Upper lobe of left lung (tissue), 6 donors: ENCODE data around the gene MRPL9. TPM values are rescaled to one million over a fixed set of nuclear protein-coding genes. Genes with fewer than 3 reads are reported as not detected.

Experiments used
- ATAC-seq, 2 donors: fragments of 200-7000 bp; cut with Tn5 transposase; one replicate each; pipeline ENCODE4 v1.9.1; 2022; ENCODE audit warnings: mild to moderate bottlenecking in 2 of 2, moderate library complexity in 2 of 2; ENCODE audit not compliant: low FRiP score in 2 of 2
- DNase-seq, 2 donors: peaks; one replicate each; pipeline ENCODE4 v3.0.0-alpha.2; 2019 to 2020
- H3K27ac ChIP-seq, 4 donors: fragments of 200-600 bp; sonication (generic); one replicate each; pipeline ENCODE4 v1.5.1; 2016 to 2019
- H3K27me3 ChIP-seq, 4 donors: fragments of 200-600 bp; sonication (generic); one replicate each; pipeline ENCODE4 v1.5.1; 2017 to 2019
- H3K36me3 ChIP-seq, 4 donors: fragments of 200-600 bp; sonication (generic); one replicate each; pipeline ENCODE4 v1.5.1; 2016 to 2019
- H3K4me1 ChIP-seq, 4 donors: fragments of 200-600 bp; sonication (generic); one replicate each; pipeline ENCODE4 v1.5.1; 2018 to 2019
- H3K4me3 ChIP-seq, 4 donors: fragments of 200-600 bp; sonication (generic); one replicate each; pipeline ENCODE4 v1.5.1; 2017 to 2019; ENCODE audit warnings: mild to moderate bottlenecking in 2 of 4, moderate library complexity in 1 of 4
- H3K9me3 ChIP-seq, 4 donors: fragments of 200-600 bp; sonication (generic); one replicate each; pipeline ENCODE4 v1.5.1; 2018 to 2019
- CTCF ChIP-seq, 6 experiments: fragments of 450-650 bp in 4 of 6; fragments of 200-600 bp in 2 of 6; sonication (generic) in 2 of 6; IDR thresholded peaks; one replicate each; pipeline ENCODE4 v1.5.1; 2016 to 2019; ENCODE audit warnings: antibody characterized with exemption in 6 of 6
- EP300 ChIP-seq, 4 donors: sonication (generic); formaldehyde crosslinking; IDR thresholded peaks; one replicate each; pipeline ENCODE4 v1.5.1; 2017; ENCODE audit warnings: antibody characterized with exemption in 4 of 4, control low read depth in 2 of 4
- POLR2A ChIP-seq, 4 donors: fragments of 450-650 bp; IDR thresholded peaks; one replicate each; pipeline ENCODE4 v1.5.1; 2016 to 2017; ENCODE audit warnings: antibody characterized with exemption in 4 of 4, mild to moderate bottlenecking in 2 of 4
- POLR2AphosphoS5 ChIP-seq, 2 donors: sonication (generic); formaldehyde crosslinking; IDR thresholded peaks; one replicate each; pipeline ENCODE4 v1.5.1; 2017; ENCODE audit warnings: antibody characterized with exemption in 2 of 2
- WGBS, 2 donors: methylation state at CpG; one replicate each; pipeline ENCODE4 v1.1.5; 2017 to 2018; 5-methylcytosine and 5-hydroxymethylcytosine counted together
- total RNA-seq, 6 donors: library from RNA; depleted of rRNA in 4 of 6; stranded (reverse); fragments of >200 nt in 4 of 6; gene quantifications; one replicate each; pipeline versions ENCODE4 v1.1.0 to v1.2.1, GENCODE V29; 2016 to 2021
- donor health status: DM: no; HTN: no; CAD: no; lungs with moderate emphysema.
- donor health status: DM: no; HTN: yes; CAD: no; lungs with severe emphysema.

Gene MRPL9
- 10 to 100 TPM; 27.6 to 94.3 (median 53.2) TPM for total RNA-seq

DNA sequence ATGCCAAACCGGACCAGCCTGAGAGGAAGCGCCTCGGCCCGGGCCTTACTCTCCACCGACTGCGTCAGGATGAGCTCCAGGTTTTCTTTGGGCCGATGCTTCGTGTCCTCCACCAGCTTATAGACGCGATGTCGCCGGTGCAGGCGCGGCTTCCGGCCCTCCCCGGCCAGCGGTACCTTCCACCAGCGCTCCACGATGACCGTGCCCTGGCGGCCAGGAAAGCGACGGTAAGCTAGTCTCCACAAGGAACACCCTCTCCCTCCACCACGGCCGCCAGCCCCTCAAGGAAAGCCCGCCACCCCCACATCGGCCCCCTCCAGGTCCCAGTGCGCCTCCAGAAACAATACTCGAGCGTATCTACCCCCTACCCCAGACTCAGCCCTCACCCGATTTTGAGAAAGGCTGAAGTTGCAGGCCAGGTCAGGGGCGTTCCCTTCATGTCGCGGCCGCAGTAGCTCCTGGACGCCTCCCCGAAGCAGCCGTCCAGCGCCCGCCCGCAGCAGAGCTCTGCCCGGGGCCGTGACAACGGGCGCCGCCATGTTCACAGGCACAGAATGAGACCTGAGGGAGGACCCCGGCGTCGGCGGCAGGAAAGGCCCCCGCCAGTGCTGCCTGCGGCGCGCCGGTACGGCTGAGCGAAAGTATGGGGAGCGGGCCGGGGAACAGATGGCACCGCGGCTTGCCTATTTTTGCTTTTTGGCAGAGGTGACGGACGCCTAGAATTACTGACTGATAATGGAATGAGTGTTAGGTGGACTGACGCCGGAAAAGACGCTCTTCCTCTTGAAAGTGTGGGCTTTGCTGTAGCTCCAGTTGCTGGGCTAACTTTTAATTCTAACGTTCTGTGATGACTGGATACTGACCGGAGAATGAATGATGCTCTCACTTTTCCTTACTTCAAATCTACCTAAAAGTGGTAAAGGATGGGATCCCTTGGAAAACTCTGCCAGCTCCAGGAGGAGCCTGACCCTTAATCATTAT, at the start of gene MRPL9:
TSS of gene MRPL9 (minus strand) at position 556 of the 981 bp plus-strand sequence. CDS start at position 539, 17 bp downstream.
- 1% methylated on average over 39 to 61 of the region's 68 CpGs for WGBS, 2 donors
- Histone ChIP-seq H3K9me3 (no peaks in the 10 kb centered on the region), H3K27me3 (no peaks in the 10 kb centered on the region), H3K4me1 (peaks cover 0 to 21% (median 15%) of the 10 kb centered on the region in 4 donors), H3K4me3 (peak within 1 kb of the TSS; percentile 45 to 91 (median 64)), H3K36me3 (peaks cover 0 to 40% (median 32%) of the 10 kb centered on the region in 4 donors), H3K27ac (peak within 1 kb of the TSS; percentile 88 to 97 (median 90))
- DNase-seq: peak; percentile 80 to 95
- ATAC-seq: peak; percentile 96 to 99
- TF ChIP-seq POLR2A (IDR thresholded peaks at IDR 0.05) (peak in 3 of 4 donors; percentile 21 to 71 (median 65)), POLR2AphosphoS5 (IDR thresholded peaks at IDR 0.05) (peak; percentile 33 to 62), CTCF (IDR thresholded peaks at IDR 0.05) (no peak), EP300 (IDR thresholded peaks at IDR 0.05) (no peak)

GRCh38 chr1:151811181-151811580, 47.9 kb upstream of the MRPL9 start:
- Histone ChIP-seq H3K9me3 (no peaks in the 10 kb centered on the region), H3K4me1 (no peaks in the 10 kb centered on the region), H3K27me3 (no peaks in the 10 kb centered on the region), H3K27ac (no peak overlapping the region), H3K4me3 (no peak overlapping the region), H3K36me3 (peaks cover 0 to 3% (median 0%) of the 10 kb centered on the region in 4 donors)
- 90 to 95% methylated on average over 9 of the region's 9 CpGs for WGBS, 2 donors
- ATAC-seq: peak in 1 of 2 donors; percentile 44
- no peak for TF ChIP-seq EP300 (IDR thresholded peaks at IDR 0.05)
- no peak for TF ChIP-seq CTCF (IDR thresholded peaks at IDR 0.05)
- no peak for TF ChIP-seq POLR2A (IDR thresholded peaks at IDR 0.05)
- no peak for TF ChIP-seq POLR2AphosphoS5 (IDR thresholded peaks at IDR 0.05)
- DNase-seq: no peak

DNA sequence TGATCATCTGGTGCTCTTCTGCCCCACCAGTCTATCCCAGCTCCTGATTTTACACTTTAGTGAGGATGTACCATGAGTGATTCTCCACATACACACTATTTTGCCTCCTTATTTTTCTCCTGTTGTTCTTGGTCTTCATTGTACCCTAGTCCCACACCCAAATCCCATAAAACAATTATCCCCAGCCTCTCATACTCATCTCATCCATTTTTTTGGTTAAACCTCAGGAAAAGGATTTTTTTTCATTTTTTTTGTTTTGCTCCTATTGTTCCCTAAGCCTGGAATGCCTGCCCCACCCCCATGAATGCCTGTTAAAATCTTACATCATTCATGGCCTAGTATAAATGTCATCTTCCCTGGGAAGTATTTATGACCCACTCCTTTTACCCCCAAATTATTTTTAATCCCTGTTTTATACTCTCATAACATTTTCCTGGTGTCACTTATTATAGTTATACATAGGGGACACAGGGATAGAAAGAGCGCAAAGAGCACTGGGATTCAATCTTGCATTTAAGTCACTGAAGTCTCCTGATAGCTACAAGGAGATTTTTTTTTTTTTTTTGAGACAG, 46.8 kb upstream of the MRPL9 start:
- WGBS, 2 donors: 96 to 98% methylated on average over 1 of the region's 1 CpG
- no peaks in the 10 kb centered on the region for H3K4me1 ChIP-seq

GRCh38 chr1:151809290-151809984, 46.1 kb upstream of the MRPL9 start:
- Histone ChIP-seq H3K27me3 (no peaks in the 10 kb centered on the region), H3K27ac (no peak overlapping the region), H3K4me3 (no peak overlapping the region), H3K36me3 (peaks cover 0 to 3% (median 0%) of the 10 kb centered on the region in 4 donors), H3K4me1 (no peaks in the 10 kb centered on the region), H3K9me3 (no peaks in the 10 kb centered on the region)
- TF ChIP-seq EP300 (IDR thresholded peaks at IDR 0.05) (no peak), POLR2A (IDR thresholded peaks at IDR 0.05) (no peak), POLR2AphosphoS5 (IDR thresholded peaks at IDR 0.05) (no peak), CTCF (IDR thresholded peaks at IDR 0.05) (no peak)
- ATAC-seq: no peak
- 71% methylated on average over 8 of the region's 8 CpGs for WGBS, 2 donors
- no peak for DNase-seq

More for the DNA sequence above, 46.8 kb upstream of the MRPL9 start:
- peaks cover 0 to 3% (median 0%) of the 10 kb centered on the region in 4 donors for H3K36me3 ChIP-seq
- TF ChIP-seq POLR2AphosphoS5 (IDR thresholded peaks at IDR 0.05) (no peak), CTCF (IDR thresholded peaks at IDR 0.05) (no peak), POLR2A (IDR thresholded peaks at IDR 0.05) (no peak), EP300 (IDR thresholded peaks at IDR 0.05) (no peak)
- ATAC-seq: no peak
- no peak overlapping the region for H3K4me3 ChIP-seq
- H3K9me3 ChIP-seq: no peaks in the 10 kb centered on the region
- no peak overlapping the region for H3K27ac ChIP-seq
- H3K27me3 ChIP-seq: no peaks in the 10 kb centered on the region
- no peak for DNase-seq
